Fibroblast of skin of back (primary cell): ENCODE results near the gene FARSB.
A peak's percentile ranks its signal among the peaks of the same experiment; 100 is the strongest.
"Not testable (repeated sequence)": the region's sequence is repeated elsewhere in the genome, so short reads cannot be mapped to it uniquely, and the experiment has no call there.

Source experiments
- DNase-seq: peaks from one replicate; pipeline ENCODE4 v3.0.0-alpha.2; 2013

FARSB gene

DNA sequence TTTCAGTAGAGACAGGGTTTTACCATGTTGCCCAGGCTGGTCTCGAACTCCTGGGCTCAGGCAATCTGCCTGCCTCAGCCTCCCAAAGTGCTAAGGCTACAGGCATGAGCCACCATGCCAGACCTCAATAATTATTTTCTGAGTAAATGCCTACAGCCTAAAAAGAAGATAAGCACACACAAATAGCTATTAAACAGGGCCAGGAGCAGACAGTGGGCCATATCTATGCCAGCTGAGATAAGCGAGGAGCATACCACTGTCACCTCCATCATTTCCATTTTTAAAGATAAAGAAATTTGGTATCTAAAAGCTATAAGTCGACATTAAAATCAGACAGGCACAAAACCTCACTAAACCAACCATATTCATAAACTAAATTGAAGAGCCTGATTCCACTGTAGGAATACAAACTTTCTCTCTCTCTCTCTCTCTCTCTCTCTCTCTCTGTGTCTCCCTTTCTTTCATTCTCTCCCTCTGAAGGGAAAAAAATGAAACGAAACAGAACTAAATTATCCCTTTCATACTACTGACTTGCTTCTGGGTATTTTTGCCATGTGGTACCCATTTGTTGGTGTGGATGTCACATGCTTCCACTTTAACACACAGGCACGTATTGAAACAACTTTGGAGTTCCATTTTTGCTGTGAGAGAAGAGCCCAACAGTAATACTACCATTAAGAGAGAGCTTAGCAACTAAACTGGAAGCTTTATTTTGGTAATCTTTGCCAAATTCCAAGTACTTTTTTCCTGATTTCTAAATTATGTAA is 51.0 kb downstream of the FARSB start:
- no peak for DNase-seq

DNA sequence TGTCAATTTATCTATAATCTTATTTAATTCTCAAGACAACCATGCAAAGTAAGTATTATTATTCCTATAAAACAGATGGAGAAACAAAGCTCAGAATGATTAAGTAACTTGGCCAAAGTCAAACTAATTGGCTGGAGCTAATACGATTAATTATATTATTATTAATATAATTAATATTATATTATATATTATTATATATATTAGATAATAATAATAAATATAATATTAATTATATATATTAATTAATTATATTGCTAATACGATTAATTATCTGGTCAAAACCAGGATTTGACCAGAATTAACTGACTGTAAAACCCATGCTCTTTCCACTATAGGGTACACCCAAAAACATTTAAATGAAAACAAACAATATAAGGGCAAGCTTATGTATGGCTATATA is 52.4 kb downstream of the FARSB start:
- DNase-seq, result no peak

DNA sequence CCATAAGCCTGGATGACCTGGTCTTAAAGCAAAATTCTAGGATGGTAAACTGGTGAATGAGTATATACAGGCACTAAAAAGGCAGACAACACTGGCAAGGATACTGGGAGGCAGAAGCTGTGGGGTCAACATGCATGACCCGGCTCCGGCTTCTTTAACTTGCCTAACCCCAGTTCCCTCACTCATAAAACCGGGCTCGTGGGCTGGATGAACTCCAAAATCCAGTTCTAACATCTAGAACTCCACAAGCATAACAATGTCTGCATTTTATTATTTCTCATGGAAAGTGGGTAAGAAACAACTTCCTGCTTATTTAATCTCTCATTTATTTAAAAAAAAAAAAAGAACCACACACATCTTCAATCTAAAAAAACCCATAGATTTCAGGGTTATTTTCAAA is 57.3 kb downstream of the FARSB start:
- no peak for DNase-seq

DNA sequence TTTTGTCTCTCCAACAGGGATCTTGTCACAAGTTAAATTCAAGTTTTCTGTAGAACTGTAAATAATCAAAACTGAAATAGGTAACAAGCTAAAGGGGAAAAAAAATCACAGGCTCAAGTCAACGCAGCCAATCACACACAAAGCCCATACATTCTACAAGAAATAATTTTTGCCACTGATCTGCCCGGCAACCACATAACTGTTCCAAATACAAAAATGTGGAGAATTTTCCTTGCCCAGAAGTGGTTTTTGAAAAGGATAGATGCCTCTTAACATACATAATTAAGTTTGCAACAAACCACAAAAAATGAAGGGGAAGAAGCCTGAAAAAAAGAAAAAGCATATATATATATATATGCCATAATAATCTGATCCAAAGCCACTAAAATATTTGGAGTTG is 60.3 kb downstream of the FARSB start:
- peak; percentile 13 for DNase-seq

DNA sequence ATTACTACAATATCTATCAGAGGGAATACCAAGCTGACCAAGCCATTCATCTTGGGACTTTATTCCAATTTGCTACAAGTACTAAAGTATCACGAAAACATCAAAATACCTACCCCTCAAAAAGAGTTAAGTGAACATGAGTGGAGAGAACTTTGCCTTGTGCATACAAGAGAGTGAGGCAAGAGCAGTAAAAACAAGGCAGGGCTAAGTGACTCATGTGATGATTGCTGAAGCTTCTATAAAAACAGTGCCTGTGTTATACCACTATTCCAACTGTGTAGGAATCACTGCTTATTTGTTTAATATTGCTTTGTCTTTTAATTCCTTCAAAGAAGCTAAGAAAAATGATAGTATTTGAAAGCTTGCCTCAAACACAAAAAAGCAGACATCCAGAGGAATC is 61.2 kb downstream of the FARSB start:
- DNase-seq, result peak; percentile 58

DNA sequence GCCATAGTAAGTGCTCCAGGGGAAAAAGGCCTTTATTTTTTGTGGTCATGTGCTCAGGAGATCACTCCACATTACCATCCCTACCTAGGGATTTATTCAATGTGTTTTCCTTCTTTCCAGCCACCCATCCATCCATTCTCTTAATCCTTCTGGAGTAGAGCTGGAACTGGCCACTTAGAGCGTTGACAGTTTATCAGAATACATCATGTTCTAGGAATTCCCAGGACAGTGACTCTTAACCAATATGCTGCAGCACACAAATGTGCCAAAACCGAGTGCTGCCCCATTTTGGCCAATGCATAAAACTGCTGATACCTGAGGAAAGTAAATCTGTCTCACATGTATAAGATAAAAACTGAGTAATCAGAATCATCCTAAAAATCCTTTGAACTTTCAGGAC is 63.7 kb downstream of the FARSB start:
- DNase-seq, result no peak

DNA sequence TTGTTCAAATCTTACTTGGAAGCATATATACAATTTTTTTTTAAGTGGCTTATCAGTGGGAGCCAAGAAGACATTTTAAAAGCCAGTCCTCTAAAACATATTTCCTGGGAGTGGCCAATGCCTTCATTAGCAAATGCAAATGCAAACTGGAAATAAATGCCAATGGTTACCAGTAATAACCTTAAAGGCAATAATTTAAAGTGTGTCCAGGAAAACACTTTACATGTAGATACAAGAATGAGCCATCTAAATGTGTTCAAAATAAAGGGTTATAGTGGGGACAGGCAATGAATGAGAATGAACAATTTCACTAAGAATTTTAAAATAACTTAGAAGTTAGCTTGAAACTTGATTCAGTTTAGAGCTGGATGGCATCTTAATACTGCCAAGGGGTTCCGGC is 64.2 kb downstream of the FARSB start:
- DNase-seq, result no peak

DNA sequence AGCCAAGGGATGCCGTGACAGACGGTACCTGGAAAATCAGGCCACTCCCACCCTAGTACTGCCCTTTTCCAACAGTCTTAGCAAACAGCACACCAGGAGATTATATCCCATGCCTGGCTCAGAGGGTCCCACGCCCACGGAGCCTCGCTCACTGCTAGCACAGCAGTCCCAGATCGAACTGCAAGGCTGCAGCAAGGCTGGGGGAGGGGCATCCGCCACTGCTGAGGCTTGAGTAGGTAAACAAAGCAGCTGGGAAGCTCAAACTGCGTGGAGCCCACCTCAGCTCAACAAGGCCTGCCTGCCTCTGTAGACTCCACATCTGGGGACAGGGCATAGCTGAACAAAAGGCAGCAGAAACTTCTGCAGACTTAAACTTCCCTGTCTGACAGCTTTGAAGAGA is 71.3 kb downstream of the FARSB start:
- not testable (repeated sequence) for DNase-seq

DNA sequence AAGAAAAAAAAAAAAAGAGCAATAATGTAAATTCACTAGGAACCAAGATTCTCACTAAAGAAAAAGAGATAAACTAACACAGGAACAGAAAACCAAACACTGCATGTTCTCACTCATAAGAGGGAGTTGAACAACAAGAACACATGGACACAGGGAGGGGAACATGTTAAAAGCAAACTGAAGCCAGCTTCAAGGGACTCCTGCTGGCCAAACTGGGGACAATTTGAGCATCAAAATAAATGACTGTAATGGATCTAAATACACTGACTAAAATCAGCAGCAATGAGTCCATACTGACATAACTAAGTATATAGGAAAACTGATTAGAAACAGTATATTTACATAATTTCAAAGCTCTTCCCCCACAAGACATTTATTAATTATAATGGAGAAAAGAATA is 73.0 kb downstream of the FARSB start:
- DNase-seq, result no peak

DNA sequence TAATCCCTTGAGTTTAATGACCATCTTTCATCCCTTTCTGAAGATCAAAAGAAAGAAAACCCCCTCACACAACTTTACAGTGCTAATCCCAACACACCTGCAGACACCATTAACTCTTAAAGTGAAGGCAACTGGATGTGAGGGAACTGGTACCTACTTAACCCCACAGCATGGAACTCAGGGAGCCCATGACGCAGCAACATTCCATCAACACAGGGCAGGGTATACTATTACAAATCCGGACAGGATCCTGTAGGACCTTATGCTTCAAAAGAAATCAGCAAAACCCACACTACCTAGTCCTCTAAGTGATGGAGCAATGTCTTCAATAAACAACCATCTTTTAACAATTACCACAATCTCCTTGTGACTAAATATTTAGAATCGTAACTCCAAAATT is 78.6 kb downstream of the FARSB start:
- no peak for DNase-seq

DNA sequence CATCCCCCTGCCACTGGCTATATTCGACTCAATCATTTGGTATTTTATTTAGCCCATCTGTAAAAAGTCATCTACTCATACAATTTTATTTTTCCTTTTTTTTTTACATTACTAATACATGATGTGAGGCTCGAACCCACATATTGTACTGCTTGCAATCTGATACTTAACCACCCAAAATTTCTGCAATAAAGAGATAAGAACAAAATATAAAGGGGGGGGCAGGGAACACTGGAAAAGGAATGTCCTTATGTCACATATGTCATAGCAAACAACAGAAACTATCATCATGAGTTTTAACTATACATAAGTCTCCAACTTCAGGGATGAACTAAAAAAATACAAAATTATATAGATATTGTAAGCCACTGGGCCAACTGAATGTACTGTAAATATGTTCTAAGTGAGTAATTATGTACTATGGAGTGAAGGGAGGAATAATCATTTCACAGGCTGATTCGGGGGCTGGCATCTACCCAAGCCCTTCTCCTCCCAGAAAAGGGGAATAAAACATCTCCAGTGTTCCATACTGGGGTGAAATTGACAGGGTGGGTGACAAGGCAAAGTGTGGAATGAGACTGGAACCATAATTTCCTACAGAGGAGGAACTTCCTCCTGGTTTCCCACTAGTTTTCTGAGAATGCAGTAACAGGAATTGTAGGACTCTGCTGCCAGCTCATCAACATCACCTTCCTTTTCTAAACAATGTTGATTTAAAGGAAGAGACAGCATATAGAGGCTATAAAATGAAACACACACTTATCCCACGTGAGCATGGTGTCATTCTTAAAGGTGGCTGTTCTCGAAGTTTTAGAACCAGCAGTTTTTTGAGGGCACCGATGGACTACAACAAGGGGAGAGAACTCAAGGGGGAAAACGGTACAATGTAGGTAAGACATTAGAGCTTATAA is 79.5 kb downstream of the FARSB start:
- DNase-seq, result no peak

DNA sequence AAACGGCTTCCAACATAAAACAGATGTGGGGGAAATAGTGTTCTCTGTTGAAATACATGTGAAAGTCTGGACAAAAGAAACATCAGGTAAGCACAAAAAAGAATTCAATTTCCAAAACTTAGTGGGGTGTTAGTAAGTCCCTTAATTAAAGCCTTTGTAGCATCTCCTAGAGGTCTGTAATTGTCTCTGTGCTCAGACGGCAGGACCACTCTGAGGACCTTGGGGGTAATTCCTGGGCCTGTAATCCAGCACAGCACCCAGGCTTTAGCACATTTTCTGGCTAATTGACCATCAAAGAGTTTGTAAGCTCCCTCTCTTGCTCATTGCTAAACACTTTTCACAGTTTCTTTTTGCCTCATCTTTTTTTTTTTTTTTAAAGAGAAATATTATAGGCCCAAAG is 80.3 kb downstream of the FARSB start:
- DNase-seq, result no peak

DNA sequence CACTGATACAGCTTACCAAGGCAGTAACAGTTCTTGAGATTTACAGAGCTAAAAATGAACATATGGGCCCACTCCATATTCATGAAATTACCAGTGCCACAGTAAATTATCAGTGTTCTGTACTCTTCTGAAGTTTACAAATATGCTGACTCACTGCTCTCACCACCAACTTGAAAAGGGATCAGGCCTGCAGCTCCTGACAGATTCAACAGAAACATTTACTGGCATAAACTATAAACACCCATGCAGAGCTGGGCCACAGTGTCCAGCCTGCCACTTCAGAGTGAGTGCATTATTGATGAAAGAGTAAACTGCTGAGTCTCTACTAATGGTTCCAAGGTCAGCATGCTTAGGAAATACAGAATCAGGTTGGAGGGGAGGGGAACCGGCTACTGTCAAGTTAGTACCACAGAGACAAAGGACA is 83.1 kb downstream of the FARSB start:
- DNase-seq, result peak; percentile 16

DNA sequence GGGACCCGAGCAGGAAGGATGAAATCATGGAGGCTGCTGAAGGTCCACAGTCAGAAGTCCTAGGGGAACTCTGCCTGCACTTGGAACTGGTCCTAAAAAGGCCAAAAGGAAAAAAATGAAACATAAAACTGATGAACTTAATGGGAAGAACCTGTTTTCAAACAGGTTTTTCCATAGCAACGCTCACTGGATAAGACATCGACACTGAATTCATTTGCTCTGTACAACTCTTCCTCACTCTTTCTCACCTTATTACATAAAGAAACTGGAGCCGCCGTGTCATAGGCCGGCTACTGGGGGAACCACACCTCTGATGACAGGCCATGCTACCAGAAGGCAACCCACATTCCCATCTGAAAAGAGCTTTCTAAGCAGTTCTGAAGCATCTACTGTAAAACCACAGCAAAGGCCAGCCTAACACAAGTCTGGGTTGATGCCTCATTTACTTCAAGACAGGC is 83.6 kb downstream of the FARSB start:
- no peak for DNase-seq

DNA sequence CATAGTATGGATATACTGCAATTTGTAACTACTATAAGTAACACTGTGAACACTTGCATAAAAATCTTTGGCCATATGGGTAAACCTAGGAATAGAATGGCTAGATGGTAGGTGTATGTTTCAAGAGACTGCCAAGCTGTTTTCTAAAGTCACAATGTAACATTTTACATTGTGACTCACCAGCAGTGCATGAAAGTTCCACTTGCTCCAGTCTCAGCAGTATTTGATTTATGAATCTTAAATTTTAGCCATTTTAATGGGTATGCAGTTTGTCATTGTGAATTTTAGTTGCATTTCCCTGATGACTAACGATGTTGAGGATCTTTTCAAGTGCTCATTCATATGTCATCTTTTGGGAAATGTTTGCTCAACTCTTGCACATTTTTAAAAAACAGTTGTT is 86.1 kb downstream of the FARSB start:
- DNase-seq, result peak; percentile 15

DNA sequence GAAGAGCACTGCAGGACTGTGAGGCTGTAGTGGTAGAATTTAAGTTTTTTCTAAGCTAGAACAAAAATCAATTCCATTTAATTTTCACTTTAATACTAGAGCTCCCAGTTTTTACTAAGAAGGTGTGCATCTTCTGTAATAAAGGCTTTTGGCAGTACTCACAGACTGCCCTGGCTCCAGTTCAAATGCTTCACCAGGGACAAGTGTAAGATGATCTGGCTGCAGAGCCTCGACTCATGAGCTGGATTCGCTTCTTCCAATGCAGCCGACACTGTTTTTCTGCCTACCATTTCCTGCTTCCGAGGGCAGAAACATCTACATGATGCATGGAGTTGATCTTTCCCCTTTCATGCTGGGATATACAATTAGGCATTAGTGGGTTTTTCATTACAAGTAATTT is 87.0 kb downstream of the FARSB start:
- peak; percentile 25 for DNase-seq

DNA sequence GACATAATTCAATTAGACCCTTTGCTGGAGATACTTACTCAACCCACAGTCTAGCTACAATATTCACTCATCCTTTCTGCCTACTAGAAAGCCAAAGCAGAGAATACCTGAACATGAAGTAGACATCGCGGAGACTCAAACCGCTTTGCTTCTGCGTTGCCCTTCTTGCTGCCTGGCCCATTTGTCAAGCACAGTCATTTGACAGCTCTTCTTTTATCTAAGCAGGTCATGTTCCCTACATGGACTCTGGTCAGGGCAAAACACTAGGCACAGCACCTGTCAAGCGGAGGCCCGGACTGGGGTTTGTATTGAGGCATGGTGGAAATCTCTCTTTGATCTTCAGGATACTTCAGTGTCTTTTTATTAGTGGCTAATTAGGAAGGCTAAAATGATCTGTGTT is 89.7 kb downstream of the FARSB start:
- no peak for DNase-seq

DNA sequence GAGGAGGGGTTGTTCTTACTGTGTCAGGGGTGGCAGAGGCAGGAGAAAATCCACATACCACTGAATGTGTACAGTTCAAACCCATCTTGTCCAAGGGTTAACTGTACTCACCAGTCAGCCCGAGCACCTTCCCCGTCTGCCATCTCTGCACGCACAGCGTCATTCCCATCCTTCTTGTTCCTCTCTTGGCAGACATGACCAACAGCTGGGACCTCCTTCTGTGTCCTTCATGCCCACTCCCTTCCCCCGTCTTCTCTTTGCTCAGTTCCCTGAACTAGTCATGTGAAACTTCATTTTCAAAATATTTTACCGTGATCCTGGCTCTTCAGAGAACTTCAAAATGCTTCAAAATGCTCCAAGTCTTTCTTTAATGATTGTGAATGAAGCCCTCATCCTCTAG is 92.0 kb downstream of the FARSB start:
- DNase-seq, result no peak

DNA sequence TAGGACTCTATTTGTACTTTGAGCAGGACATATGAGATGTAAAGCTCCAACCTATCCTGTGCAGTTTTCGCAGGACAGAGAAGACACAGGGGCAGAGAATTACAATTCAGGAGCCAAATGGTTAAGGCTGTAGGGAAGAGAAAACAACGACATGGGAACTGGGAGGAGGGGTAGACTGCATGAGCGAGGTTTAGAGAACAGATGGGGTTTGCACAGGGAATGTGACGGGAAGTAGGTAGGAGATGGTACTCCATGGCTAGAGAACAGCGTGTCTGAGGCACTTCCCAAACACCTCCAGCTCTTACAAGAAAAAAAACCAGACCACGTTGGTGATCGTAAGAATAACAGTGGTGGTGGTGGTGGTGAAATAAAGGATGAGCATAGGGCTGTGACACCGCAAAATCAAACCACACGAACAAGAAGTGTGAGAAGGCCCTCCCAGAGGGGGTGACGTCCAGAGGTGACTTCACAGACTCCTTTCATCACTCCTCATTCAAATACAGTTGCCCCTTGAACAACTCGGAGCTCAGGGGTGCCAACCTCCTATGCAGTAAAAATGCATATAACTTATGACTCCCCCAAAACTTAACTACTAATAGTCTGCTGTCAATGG is 92.7 kb downstream of the FARSB start:
- no peak for DNase-seq

DNA sequence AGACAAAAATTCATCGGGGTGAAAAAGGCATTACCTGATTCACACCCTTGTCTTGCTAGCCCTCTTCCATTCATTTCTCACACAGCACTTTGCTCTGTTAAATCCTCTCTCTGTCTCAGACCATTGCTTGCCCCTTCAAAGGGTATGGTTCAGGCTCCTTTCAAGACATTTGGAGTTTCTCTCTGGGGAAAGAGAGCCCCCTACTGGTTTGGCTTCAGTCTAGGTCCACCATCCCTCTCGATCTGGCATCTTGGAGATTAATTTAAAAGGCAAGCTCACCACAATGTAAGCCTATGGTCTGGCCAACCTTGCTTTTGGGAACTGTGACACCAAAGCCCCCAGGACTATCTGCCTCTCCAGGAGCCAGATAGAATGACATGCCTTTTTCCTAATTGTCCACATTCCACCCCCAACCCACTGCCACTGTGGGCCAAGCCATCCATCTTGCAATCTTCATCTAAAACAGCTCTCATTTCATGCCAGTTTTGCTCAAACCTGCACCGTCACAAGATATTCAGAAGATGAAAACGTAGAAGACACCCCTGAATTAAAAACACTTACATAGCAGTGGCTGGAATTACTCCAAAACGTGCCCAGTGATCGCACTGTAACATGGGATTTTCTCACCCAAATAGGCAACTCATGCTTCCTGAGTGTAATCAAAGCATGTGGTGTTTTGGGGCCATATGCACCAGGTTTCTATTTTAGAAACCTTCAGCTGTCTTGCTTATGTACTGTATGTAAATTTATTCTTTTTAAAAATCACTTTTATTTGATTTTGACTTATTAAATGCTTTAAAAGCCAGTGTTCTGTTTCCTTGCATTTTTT is 93.9 kb downstream of the FARSB start:
- DNase-seq, result peak; percentile 24

DNA sequence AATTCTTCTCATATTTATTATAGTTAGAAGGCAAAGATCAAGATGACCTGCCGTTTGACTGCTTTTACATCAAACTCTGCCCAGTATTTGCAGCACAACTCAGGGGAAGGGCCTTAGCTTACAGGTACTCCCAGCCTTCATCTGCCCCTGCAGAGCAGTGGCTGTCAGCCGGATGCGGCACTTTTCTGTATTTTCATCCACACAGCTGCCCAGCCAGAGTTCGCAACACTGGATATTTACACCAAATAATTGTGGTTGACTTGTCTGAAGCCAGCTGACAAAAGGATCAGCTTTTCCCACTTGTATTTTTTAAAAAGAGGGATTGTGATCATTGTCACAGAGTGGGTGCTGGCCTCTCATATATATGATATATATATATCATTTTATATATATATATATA is 94.7 kb downstream of the FARSB start:
- no peak for DNase-seq

DNA sequence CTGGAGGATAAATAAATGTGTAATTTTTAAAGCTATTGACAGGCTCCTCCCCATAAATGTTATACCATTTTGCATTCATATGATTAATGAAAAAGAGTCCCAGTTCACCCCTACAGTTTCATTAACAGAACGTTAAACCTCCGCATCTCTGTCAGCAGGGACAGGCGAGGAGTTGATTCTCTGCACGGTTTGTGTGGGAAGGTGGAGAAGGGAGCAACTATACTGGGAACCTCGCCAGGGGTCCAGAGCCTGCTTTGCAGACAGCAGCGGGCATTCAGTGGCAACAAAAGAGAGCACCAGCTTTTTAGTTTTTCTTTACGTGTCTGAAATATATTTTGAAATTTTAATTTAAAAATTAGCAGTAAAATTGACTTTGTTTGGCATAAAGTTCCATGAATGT is 101.4 kb downstream of the FARSB start:
- no peak for DNase-seq

DNA sequence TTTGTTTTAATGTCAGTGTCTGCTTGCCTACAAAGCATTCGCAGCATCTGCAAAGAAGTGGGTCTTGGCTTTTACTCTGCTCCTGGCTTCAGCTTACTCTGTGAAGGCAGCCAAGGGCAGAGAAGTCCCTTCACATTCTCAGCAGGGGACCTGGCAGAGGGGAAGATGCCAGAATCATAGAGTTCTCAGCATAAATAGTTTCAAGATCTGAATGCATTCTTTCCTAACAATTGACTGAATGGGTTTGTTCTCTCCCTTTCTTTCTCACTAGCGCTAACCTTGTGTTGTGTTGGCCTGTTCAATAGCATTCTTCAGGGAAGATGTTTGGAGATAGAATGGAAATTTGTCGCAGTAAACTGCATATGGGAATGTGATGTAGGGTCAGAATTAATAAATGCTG is 106.9 kb downstream of the FARSB start:
- peak; percentile 3 for DNase-seq
